HG03103 (cell line): ENCODE results near the gene CBX5.
"Not testable (repeated sequence)": the region's sequence is repeated elsewhere in the genome, so short reads cannot be mapped to it uniquely, and the experiment has no call there.

Experiments
- ATAC-seq: cut with Tn5 transposase; IDR thresholded peaks from one replicate; pipeline ENCODE4 v1.9.1; 2021; ENCODE audit warnings: low read depth; ENCODE audit not compliant: unreplicated experiment

The CBX5 gene

DNA sequence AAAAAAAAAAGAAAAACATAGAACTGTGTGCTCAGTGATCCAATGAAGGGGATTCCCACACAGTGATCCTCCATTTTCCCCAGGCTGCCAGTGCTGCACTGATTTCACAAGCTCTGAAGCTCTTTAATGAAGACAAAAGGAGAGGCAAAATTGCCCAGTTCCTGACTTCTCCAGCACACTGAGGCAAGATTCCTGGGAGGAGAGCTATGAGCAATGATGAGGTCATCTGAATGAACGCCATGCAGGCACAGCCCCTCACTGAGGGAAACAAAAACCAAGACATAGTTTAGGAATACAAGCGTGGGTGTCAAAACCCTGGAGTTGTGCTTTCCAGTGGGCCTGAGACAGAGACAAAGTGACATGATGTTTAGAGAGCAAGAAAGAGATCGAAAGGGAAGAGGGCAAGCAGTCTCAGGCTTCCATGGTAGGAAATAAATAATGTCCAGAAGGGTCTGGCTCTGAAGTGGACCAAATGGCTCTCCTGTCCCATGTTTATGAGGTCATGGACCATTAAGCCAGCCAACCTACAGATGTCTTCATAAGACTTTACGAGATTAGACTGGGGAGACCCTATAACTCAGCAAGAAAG, 50.2 kb downstream of the CBX5 start:
- no peak for ATAC-seq

DNA sequence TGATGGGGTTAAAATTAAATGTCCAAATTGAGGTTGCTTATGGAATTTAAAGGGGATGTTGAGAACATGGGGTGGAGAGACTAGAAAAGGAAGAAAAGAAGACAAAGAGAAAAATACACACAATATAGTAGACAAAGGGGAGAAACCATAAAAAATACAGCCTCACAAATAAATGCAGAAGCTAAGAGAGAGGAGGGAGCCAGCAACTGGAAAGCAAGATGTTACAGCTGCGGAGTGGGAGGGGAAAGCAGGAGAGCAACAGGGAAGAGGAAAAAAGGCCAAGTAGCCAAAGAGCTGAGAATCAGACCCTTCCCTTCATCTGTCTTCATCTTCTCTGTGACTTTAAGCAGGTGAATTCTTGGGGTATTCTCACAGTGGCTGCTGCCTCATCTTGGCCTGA, 51.5 kb downstream of the CBX5 start:
- no peak for ATAC-seq

DNA sequence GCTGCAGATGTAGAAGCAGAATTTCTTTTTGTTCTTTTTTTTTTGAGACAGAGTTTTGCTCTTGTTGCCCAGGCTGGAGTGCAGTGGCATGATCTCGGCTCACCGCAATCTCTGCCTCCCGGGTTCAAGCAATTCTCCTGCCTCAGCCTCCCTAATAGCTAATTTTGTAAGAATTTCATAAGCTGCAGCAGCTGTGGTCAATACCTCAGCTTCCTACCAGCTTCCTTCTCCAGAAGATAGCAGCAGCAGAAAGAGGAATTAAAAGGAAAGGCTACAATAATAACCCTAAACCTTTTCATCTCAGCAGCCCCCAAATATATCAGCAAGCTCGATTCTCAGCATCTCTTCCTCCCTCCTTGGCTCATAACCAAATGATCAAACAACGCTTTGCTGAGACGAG, 52.0 kb downstream of the CBX5 start:
- not testable (repeated sequence) for ATAC-seq

DNA sequence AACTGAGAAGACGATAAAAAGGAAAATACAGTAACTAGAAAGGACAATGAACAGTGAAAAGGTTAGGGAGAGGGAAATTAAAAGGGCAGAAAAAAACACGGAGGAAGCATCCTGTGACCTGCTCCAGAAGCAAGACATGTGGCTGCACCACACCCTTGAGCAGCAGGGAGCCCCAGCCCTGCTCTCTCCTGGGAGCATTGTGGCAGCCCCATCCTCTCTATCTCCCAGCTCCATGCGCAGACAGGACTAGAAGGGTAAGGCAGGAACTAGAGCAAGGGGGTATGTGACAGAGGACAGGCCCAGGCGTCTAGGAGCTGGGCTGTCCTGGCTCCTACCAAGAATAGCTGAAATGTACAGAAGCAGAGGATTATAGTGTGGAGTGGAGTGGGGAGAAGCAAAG, 52.5 kb downstream of the CBX5 start:
- no peak for ATAC-seq

DNA sequence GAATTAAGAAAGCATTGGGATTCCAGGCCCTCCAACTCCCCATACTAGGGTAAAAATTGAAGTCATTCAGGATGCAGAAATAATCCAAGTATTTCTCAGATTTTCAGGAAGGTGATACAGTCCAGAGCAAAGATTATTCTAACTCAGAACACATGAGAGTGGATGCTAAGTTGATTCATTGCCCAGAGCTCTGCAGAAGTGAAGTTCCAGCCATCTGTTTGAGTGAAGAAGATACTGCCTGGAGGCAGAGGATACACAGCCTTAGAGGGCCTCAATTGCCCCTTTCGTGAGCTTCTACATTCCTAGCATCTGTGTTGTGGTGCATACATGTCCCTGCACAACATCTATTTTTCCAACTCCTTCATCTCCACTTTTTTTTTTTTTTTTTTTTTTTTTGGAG, 54.3 kb downstream of the CBX5 start:
- ATAC-seq = no peak

DNA sequence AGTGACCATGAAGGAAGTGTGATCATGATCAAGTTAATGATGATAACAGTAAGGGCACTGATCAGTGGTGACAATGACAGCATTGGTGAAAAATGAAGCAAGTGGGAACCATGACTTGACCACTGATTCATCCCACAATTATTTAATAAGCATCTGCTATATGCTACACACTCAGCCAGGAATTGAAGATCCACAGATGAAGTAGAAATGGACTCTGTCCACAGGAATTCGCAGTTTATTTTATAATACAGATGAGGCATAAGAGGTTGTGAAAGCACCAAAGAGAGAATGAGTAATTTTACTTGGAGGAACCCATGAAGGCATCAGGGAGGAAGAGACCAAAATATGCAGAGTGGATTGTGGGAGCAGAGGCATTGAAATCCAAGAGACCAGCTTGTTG, 57.3 kb downstream of the CBX5 start:
- no peak for ATAC-seq

DNA sequence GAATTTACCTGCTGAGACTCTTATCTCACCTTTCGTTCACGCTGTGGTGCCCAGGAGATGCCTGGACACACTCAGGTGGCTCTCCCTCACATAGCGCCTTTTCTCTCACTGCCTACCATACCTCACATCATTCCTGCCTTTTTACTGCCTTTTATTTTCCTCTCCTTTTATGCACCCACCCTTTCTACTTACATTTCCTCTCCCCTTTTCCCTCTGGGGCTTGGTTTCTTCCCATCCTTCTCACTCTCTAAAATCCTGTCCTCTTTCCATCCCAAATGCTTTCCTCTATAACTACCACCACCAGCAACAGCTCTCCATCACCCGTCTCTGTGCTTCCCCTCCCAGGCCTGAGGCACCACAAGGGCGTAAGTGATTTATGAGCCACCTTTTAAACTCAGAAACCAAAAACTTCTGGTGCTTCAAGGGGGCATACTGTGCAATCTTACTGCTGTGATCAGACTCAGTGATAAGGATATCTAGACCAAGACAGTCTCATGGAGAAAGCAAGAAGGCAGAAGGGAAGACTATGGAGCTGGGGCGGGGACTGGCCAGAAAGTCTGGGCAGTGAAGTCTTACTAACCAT, 58.4 kb downstream of the CBX5 start:
- no peak for ATAC-seq

DNA sequence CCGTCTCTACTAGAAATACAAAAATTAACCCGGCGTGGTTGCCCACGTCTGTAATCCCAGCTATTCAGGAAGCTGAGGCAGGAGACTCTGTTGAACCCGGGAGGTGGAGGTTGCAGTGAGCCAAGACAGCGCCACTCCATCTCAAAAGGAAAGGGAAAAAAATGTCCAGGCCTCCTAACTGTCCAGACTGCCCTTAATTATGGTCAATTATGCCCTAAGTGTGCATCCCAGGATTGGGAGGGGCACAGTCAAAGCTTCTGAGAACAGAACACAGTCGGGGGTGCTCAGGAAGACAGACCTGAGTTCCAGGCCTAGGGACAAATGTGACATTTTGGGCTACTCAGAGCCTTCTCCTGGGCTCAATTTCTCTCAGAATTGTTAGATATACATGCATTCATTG, 59.4 kb downstream of the CBX5 start:
- no peak for ATAC-seq

DNA sequence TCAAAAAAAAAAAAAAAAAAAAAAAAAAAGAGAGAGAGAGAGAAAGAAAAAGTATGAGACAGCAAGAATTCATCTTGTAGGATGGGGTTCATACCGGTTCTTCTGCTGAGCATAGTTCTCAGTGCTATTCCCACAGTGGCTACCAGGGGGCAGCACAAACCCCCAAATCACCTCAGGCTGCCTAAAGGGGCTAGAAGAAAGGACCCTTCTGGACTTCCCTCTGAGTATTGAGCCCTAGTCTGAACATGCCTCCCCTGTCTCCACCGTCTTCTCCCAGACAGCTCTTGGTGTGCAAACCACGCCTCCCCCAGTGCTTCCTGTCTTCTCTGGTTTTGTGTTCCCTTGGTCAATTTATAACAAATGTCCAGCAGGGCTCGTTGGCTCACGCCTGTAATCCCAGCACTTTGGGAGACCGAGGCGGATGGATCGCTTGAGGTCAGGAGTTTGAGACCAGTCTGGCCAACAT, 59.8 kb downstream of the CBX5 start:
- no peak for ATAC-seq

DNA sequence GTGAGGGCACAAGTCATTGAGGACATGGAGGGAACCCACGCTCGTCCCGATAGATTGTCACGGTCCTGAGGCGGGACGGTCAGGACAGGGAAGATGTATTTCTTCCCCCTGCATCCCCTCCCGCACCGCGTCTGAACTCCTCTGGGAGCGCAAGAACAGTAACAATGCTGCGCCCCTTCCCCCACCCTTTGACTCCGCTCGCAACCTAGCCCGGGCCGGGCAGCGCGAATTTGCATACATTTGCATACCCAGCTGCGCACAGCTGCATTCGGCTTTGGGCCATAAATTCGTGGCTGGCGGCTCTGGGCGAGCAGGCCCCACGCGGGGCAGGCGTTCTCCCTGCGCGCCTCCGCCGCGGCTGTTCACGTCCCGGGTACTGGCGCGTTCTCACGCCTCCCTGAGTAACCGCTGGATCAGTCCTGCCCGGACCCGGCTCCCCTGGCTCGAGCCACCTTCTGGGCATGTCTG, 62.1 kb downstream of the CBX5 start:
- ATAC-seq = peak; percentile 39

DNA sequence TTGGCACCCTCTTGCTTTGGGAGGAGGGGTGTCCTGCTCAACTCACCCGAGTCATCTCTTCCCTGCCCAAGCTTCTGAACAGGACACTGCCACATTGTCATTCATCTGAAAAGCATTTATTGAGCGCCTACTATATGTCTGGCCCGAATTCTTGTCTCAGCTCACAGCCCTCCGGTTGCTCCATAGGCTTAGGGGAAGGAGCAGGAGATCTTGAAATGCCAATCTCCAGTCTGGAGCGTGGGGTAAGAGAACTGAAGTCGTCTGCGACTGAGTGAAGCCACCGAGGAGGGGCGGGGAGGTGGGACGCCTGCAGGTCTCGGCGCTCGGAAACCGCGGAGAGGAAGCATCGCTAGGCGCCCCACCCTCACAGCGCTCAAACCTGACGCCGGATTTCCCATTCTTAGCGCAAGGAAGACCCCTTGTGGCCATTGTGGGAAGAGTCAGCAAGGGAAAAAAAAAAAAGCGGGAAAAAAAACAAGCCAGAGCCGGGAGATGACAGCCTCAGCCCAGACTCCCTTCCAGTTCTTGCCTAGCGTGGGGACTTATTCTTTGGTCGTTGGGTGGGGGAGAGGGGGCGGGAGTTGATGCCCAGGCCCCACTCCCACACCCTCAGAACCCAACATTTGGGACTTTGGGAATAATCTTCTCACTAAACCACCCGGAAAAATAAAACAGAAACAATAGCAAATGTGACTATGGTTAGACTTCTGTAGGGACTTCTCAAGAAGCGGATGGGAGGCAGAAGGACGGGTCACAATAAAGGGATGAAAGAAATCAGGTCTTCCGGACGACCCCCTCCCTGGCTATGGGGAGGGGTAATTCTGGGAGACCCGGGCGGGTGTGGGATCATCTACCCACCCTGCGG, 62.9 kb downstream of the CBX5 start:
- ATAC-seq = no peak

DNA sequence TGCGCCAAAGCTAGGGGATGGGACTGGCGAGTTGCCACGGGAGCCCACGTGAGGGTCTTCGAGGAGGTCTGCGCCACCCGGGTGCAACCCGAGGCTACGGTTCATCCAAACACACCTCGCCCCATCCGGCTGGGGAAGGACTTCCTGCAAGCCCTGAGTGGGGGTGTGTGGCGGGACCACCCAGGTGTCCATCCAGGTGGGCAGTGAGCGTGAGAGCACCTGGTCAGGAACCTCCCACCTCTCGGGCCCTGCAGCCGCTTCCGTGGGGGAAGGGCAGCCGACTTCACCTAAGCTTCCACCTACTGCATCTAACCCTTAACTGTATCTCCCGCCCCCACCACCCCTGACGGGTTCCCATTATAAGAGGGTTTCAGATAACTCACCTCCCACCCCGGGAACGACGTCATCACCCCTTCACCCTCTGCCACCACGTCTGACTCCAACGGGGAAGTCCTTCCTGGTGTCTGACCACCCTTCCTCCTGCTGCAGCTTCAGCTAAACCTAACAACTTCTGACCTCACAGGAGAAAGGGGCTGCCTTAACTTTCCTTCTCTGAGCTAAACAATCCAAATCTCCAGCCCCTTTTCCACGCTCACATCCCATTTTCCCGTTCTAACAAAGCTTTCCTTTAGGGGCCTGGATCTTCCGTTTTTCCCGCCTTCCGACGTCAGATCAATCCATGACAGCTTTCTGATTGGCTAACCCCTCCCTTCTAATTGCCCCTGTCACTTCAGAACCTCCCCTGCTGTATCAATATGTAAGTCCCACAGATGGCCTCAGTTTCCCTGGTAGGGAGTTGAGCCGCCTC, 63.7 kb downstream of the CBX5 start:
- ATAC-seq = no peak

DNA sequence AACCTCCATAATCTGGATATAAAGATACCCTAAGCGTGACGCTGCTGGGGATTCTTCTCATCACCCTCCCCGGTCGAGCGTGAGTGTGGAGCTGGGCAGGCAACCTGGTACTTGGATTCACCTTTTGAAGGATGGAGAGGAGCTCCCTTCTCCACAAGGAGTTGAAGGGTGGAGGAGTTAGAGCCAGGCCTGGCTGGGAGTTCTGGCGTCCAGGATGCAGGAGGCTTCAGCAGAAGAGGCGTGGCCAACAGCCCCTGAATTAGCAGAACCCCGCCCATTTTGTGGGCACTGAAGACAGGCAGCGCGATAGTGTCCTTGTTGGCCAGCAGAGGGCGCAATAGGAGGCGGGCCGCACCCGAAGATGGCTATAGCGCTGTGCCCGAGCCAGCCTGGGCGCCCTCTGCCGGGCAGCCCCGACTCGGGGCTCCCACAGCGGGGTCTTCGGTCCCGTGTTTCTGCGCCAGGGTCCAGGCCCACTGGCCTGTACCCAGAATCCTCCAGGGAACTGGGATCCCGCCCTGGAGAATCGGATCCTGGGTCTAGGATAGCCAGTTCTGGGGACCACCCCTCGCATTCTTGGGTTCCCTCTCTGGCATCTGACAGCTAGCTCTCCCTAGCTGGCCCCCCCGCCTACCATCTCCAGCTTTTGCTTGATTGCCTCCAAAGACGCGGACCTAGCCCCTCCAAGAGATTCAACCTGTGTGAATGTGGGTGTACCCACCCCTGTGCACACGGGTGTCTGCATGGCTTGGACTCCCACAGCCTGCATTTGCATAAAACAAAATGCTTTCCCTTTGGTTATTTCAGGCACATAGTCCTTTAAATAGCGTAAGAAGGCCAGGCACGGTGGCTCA, 65.1 kb downstream of the CBX5 start:
- peak; percentile 69 for ATAC-seq

DNA sequence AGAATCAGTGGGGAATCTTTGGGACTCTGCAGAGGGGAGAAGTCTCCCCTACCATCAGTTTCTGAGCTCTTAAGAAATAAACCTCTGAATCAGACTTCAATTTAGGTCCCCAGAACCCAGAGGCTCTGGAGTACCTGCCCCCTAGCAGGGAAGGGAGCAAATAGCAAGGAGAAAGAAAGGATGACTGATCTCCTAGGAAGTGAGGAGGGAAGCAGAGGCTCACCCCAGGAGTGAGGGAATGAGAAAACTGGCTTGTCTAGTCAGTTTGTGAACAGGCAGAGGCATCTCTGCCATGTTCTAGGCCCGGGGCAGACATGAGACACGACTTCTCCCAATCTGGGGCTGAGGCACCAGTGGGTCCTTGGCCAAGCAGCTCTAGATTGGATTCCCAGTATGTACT, 66.8 kb downstream of the CBX5 start:
- no peak for ATAC-seq

DNA sequence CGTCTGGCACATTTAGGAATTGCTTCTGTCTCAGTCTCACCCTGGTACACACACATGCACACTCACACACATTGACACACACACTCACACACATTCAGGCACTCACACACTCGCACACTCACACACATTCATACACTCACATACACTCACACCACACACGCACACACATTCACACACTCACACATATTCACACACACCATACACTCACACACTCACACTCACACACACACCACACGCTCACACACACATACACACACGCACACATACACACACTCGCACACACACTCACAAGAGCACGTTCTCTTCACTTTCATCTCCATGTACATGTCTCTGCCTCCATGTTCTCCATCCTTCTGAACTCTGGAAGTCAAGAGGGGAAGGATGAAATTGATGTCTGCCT, 68.0 kb downstream of the CBX5 start:
- no peak for ATAC-seq

DNA sequence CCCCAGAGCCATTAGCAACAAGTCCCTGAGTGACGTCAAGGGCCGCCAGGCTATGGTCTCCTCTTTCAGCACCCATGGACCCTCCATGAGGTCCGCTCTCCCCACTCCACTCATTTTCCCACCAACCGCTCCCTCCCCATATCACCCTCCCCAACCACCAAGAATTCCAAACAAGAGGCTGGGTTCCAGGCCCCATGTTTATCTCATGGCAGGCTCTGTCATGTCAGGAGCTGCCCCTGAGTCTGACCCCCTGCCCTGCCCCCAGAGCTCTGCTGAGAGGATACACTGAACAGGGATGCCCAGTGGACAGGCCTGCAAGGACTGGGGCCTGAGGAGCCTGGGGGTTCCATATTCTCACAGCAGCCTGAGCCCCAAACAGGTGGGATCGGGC, 69.5 kb downstream of the CBX5 start:
- no peak for ATAC-seq

DNA sequence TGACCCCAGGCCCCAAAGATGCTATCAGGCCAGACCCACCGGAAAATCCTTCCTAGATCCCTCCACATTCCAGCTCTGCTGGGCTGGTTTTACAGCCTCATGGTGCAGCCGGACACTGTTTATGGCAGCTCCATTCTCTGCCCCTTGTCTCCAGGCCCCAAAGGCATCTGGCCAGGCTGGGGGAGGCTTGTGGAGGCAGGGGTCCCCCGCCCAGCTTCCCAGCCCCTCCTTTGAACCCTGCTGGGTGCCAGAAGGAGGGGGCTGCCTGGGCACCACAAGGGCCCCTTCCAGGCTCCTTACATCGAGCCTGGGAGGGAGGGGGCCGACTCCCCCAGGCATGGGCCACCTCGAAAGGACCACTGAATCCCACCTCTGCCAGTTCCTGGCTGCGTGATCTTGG, 71.3 kb downstream of the CBX5 start:
- ATAC-seq = no peak

DNA sequence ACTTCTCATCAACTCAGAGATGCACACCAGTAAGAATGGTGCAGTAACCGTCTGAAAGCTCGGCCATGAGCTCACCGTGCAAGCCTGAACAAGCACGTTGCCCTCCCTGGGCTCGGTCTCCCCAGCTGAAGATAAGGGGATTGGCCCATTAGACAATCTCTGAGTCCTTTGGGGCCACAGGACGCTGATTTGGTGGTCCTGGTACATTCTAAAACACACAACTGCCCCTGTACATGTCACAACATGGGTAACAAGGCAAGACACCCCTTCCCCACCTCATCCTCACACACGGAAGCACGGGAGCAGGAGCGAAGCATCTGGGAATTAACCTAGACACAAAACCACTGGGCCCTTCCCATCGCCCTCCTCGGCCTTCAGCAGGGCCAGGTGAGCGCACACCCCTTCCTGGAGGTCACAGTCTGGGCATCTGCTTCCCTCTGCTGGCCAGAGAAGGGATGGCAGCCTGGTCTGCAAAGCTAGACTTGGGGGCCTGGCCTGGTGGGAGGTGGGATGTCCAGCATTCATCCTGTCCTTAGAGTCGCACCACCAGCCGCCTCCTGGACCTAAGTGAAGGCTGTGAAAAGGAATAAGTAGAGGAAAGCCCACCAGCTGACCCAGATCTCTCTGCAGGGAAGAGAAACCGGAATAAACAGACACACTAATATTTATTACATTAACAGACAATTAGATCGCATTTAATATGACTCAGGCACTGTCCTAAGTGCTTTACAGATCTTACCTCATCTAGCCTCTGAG, 72.2 kb downstream of the CBX5 start:
- peak; percentile 54 for ATAC-seq

DNA sequence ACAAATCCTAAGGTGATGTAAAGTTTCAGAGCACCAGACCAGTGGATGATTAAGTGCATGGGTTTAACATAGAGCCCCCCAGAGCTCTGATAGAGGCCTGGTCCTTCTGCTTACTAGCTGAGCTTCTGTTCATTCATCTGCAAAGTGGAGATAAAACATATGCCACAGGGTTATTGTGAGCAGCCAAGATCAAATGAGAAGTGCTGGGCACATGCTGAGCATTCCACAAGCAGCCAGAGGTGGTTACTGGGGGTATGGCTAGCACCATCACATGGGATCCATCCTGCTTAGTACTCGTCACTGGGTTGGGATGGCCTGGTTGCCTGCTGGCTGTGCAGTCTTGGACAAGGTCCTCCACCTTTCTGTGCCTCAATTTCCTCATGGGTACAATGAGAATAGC, 73.1 kb downstream of the CBX5 start:
- ATAC-seq = no peak
